ENCODE results near the gene SKI.
A peak's percentile ranks its signal among the peaks of the same experiment; 100 is the strongest.
"Not testable (repeated sequence)": the region's sequence is repeated elsewhere in the genome, so short reads cannot be mapped to it uniquely, and the experiment has no call there.

SKI gene

DNA sequence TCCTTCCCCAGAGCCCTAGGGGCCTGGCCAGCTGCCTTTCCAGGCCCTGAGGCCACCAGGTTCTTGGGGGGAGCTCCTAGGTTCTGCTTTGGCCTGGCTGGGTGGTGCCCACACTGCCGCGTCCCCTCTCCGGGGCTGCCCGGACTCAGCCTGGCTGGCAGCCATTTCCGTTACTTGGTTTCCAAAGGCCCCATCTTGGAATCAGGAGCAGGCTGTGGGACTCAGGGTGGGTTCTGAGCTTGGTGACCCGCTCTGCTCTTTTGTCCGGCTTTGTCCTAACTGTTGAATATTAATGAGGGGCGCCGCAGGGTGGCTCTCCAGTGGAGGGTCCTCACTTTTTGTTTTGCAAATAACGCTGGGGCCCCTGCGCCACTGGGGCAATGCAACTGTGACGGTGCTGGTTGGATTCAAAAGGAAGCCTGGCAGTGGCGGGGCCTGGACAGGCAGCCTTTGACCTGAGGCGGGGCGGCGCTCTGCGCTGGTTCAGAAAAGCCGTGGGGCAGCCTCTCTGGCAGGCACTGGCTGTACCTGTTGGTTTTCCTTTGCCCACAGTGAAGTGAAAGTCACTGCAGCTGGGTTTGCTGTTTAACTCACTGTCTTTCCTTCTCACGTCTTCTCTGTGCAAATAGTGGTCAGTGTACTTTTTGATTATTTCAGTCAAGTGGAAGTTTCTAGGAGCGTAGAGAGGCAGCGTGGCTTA, 20.2 kb downstream of the SKI start:
- no peak for DNase-seq

DNA sequence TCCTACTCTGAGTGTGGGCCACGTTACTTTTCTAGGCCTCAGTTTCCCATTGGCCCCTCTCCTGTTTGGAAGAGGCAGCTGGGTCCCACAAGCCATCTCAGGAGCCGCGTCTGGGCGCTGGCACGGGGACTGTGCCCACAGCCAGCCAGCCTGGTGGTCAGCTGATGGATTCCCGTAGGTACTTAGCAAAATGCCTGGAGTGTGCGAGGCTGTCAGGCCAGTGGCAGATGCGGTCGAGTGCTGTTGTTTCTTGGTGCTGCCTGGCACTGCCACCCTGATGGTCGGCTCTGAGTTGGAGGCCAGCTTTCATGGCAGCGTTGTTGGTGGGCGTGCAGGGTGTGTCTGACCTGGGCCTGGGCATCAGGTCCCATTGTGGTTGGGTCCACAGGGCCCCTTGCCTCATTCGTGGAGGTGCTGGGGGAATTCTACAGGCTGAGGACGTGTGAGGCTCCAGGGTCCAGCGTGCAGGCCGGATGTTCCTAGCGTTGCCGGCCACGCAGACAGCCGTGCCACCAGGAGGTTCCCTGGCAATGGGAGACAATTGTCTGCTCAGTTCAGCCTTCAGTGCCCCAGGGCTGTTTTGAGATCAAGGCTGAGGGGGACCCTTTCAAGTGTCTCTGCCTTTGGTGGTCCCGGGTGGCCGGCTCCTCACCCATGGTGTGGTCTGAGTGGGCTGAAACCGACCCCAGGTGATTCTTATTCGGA, 20.9 kb downstream of the SKI start:
- DNase-seq = no peak

DNA sequence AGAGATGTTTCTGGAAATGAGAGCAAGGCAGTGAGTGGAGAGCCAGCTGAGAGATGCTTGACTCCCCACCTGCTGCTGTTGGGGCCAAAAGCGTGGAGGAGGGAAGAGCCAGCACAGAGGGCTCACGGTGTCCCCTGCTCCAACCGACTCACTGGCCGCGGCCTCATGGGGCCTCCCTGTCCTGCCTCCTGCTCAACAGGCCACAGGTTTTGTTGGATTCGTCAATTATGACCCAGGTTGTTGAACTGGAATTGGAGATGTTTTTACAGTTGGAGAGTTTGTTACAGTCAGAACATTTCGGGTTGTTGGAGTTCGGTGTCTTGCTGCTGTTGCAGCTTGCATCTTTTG, 21.4 kb downstream of the SKI start:
- no peak for DNase-seq

DNA sequence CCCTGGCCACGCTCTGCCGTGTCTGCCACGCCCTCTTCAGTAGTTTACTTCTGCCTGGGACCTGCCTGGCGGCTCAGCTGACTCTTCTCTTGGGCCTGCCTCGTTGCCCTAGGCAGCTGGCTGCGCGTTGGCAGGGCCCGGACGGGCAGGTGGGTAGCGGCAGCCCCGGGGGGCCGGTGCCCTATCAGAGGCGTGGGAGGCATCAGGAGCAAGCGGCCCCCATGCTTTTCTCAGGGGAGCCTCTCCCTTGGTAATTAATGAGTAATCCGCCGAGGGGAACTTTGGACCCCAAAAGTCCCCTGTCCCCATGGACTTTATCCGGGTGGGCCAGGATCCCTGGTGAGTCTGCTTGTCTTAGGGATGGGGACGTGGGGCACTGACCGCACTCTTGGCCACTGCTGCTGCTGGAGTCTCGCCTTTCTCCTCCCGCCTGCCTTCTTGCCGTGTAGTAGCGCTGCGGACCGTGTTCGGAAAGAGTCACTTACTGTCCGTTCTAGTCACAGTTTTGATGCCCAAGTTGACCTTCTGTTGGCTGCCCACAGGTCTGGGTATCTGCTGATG, 22.7 kb downstream of the SKI start:
- DNase-seq = no peak

DNA sequence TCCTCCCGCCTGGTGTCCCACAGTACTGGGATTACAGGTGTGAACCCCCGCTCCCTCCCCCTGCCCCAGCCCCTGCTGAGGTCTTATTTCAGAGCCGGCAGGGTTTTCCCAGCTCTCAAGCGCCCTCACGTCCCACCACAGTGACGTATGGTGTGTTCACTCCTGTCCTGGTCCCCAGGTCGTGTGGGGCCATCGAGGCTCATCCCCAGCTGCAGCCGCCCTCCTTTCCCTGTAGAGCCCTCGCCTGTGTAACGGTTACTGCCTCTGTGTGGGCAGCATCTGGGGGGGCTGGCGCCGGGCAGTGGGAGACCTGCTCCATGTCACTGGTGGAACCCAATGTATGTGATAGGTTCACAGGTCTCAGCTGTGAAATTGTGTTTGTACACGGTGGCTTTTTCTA, 23.2 kb downstream of the SKI start:
- no peak for DNase-seq

DNA sequence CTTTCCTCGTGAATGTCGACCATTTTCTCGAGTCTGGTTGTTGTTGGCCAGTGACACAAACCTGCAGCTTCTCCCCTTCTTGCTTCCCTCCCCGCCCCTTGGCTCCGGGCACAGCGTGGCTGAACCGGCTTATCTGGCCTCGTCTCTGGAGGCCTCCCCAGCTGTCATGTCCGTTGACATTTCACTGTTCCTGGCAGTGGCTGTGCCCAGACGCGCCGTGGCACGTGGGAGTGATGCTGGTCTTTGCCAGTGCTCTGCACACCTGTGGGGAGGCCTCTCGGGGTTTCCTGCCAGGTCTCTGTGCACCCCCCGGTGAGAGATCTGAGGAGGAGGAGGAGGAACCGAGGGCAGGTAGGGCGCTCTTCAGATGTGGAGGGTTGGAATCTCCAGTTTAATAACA, 23.7 kb downstream of the SKI start:
- DNase-seq = no peak

DNA sequence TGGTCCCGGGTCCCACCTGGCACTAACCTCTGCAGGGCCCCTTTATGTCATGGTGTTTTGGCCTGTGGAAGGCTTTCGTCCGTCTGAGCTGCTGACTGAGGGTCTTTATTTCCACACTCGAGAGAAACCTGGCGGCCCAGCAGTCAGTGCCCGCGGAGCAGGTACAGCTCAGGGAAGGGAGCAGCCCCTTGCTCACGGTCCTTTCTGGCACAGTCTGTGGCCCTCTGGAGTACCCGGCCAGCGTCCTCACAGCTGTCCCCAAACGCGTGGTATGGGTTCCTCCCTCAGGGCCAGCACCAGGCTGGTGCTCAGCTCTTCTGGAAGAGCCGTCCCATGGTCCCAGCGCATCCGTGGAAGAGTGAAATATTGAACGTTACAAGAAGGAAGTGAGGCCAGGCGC, 24.3 kb downstream of the SKI start:
- DNase-seq = no peak

DNA sequence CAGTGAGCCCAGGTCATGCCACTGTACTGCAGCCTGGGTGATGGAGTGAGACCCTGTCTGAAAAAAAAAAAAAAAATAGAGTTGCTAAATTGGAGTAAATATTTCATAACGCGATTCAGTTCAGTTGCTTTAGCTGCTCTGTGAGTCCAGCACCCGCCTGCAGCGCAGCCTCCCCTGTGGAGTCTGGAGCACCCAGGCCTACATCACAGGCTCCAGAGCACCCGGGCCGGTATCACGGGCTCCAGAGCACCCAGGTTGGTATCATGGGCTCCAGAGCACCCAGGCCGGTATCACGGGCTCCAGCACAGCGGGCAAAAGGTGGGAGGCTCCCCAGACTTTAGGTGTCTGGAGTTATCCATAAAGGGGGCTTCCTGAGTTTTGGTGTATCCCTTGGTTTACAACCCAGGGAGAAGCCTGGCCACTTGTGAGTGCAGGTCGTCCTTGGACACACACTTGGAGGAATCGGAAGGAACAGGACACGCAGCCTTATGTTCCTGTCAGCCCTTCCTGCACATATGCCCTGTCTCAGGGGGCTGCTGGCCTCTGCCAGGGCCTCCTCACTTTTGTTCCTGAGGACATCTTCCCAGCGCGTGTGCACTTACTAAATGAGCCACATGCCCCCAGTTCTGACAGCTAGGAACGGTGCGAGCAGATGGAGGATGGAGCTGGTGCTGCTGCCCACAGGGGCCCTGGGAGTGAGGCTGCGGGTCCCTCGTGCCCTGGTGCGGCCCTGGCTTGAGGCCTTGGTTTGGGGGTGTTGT, 25.1 kb downstream of the SKI start:
- DNase-seq = no peak

DNA sequence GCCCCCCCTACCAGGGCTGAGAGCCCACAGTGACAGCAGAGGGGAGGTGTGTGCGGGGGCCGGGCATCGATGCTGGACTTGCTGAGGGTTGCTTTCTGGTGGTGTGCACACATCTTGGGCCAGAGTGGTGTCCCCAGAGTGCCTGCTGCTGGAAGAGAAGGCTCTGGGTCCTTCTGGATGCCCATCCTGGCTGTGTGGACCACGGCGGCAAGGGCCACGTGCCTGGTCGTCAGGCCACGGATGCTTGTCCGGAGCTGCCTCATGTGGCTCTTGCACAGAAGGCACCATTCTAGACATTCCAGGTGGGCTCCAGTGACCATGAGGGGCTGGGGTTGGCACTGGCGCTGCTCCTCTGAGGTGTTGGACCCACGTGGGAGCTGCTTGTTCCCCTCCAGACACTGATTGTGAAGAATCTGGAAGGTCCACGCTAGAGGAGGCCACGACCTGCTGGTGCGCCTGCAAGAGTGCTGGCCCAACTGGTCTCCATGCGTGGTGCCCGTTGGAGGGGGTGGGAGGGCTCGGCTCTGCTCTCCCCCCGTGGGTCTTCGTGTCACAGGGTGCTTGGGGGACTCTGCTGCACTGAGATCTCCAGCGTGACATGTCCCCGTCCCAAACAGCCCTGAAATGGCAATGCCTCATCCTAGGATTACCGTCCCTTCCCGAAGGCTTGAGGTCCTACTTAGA, 25.8 kb downstream of the SKI start:
- DNase-seq = no peak

DNA sequence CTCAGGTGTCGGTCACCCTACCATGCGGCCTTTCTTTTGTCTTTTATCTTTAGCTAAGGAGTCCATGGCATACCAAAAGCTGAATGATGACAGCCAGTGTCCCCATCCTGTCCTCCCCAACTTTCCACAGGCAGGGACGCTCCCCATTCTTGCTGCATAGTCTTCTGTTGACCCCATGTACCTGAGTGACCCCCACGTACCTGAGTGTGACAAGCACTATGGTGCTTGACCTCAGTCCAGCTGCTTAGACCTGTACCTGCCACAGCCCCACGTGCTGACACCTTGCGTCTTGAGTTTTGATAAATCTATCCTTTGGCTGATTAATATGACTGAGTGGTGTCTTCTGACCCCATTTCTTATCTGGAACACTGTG, 26.9 kb downstream of the SKI start:
- DNase-seq = no peak

DNA sequence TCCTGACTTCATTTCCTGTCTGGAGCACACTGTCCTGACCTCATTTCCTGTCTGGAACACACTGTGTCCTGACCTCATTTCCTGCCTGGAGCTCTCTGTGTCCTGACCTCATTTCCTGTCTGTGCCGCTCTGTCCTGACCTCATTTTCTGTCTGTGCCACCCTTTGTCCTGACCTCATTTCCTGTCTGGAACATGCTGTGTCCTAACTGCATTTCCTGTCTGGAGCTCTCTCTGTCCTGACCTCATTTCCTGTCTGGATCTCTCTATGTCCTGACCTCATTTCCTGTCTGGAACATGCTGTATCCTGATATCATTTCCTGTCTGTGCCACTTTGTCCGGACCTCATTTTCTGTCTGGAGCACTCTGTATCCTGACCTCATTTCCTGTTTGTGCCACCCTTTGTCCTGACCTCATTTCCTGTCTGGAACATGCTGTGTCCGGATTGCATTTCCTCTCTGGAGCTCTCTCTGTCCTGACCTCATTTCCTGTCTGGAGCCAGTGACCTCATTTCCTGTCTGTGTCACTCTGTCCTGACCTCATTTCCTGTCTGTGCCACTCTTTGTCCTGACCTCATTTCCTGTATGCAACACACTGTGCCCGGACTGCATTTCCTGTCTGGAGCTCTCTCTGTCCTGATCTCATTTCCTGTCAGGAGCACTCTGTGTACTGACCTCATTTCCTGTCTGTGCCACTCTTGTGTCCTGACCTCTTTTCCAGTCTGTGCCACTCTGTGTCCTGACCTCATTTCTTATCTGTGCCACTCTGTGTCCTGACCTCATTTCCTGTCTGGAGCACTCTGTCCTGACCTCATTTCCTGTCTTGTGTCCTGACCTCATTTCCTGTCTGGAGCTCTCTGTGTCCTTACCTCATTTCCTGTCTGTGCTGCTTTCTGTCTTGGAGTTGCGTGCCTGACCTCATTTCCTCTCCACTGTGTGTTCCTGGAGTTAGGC, 27.6 kb downstream of the SKI start:
- peak; percentile 68 for DNase-seq

DNA sequence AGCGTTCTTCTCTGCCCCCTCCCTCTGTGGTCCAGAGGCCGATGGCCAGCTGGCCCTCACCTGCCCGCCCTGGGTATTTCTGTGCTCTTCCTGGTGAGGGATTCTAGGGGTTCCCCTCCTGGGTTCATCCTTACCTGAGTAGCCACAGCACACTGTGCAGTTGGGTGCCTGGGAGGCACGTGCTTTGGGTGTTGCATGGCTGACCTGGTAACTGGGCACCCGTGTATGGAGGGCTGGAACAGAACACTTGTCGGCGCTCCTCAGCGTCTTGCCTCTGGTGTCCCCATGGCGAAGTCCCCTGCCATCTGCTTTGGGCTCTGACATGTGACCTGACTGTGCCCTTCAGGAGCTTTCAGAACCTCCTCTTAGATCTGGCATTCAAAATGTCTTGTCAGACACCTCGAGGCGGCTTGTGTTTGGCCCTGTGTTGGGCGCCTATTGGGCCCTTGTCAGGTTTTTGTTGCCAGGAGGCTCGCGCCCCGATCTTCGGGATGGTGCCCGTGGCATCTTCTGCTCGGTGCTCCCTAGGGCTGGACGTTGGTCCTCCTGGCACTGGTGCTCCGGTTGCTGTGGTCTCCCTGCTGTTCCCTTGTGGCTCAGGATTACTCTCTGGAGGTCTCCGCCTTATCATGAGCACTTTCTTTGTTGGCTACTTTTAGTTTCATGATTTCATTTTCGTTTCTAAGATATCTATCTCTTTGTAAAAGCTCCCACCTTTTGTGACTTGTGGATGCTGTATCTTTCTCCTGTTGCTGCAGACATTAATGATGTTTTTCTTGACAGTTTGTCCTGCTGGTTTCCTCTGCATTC, 28.5 kb downstream of the SKI start:
- DNase-seq = no peak

DNA sequence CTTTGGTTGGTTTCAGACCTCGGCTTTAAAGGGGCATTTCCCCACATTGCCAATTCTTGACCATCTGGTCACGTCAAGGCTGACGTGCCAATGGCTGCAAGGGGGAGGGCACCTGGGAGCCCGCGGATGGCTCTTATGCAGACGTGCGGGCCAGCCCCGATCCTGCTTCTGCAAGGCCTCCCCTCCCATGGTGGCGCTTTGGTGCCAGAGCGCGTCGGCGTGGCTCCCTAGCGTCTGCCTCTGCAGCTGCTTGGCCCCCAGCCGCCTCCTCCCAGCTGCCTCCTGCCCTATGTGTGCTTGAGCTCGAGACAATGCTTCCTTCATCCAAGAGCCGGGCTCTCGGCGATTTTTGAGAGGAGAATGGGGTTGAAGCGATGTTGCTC, 29.1 kb downstream of the SKI start:
- no peak for DNase-seq

DNA sequence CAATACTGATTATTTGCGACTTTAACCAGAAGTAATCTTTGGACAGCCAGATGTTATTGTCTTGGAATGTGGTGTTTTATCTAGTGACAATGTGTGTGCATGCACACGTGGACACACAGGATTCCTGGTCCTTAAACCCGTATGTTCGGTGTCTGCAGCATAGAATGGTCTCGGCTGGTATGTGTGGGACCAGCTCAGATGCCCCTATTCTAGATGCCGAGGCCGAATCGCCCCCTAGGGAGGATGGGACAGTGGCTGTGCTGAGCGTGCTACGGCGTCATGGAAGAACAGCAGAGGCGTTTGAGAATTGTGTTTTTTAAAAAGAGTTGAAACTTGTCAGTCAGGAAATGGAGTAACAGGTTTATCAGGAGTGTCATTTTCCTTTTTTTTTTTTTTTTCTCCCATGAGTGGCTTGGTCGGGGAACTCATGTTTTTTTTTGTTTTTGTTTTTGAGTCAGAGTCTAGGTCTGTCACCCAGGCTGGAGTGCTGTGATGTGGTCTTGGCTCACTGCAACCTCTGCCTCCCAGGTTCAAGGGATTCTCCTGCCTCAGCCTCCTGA, 30.1 kb downstream of the SKI start:
- no peak for DNase-seq

DNA sequence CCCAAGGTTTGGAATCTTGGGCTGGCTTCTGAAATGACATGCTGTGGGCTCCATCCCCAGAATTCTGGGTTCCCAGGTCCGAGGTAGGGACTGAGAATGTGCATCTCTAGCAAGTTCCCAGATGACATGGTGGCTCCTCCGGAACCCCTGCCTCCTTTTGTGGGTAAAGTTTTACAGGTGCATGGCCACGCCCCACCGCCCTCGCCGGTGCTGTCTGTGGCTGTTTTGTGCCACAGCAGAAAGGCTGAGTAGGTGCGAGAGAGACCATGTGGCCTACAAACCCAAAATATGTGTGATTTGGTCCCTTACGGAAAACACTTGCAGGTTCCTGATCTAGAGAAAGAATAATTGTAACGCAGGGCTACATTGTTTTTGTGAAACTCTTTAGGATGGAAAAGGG, 30.9 kb downstream of the SKI start:
- no peak for DNase-seq

DNA sequence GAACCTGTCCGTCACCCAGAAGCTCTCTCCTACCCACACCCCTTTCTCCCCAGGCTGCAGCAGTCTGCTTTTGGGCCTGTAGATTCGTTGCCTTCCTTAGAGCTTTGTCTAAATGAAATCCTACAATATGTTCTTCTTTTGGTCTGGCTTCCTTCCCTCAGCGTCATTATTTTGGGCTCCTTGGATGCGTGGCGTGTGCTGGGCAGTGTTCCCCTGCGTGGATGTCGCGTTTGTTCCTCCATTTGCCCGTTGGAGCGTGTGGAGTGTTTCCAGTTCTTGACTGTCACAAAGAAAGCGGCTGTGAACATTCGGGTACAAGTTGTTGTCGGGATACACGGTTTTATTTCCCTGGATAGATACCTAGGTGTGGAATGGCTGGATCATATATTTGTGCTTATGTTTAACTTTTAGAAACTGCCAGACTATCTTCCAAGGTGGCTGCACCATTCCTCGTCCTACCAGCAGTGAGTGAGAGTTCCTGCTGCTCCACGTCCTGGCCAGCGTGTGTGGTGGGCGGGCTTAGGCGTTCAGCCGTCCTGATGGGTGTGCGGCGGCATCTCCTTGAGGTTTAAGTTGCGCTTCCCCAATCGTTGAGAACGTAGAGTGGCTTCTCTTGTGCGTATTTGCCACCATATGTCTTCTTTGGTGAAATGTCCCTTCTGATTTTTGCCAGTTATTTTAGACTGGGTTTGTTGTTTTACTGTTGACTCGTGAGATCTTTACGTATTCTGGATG, 31.7 kb downstream of the SKI start:
- DNase-seq = no peak

DNA sequence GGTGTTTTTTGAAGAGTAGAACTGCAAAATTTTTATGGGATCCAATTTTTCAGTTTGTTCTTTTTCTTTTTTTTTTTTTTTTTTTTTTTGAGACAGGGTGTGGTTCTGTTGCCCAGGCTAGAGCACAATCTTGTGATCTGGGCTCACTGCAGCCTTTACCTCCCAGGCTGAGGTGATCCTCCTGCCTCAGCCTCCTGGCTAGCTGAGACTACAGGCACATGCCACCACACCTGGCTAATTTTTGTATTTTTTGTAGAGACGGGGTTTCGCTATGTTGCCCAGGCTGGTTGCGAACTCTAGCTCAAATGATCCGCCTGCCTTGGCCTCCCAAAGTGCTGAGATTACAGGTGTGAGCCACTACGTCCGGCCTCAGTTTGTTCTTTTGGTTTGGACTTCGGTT, 32.4 kb downstream of the SKI start:
- DNase-seq = not testable (repeated sequence)

DNA sequence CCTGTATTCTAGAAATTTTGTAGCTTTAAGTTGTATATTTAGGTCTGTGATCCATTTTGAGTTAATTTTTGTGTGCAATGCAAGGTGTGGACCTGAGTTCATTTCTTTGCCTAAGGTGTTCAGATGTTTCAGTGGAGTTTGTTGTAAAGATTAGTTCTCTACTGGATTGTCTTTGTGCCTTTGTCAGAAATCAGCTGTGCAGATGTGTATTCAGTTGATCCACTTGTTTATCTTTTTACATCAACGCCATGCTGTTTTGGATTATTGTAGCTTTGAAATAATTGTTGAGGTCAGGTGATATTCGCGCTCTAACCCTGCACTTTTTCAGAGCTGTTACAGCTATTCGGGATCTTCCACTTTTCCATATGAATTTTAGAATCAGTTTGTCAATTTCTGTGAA, 32.8 kb downstream of the SKI start:
- no peak for DNase-seq

DNA sequence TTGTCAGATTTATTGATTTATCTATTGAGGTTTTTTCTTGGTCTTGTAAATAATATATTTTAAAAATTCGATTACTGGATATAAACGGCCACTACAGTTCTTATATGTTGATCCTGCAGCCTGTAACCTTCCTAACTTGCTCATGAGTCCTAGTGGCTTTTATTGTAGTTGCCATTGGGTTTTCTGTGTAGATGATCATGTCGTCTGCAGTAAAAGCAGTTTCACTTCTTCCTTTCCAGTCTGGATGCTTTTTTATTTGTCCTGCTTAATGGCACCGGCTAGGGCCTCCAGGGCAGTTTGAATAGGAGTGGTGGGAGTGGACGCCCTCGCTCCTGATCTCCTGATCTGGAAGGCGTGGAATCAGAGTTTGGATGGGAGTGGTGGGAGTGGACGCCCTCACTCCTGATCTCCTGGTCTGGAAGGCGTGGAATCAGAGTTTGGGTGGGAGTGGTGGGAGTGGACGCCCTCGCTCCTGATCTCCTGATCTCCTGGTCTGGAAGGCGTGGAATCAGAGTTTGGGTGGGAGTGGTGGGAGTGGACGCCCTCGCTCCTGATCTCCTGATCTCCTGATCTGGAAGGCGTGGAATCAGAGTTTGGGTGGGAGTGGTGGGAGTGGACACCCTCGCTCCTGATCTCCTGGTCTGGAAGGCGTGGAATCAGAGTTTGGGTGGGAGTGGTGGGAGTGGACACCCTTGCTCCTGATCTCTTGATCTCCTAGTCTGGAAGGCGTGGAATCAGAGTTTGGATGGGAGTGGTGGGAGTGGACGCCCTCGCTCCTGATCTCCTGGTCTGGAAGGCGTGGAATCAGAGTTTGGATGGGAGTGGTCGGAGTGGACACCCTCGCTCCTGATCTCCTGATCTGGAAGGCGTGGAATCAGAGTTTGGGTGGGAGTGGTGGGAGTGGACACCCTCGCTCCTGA, 33.6 kb downstream of the SKI start:
- DNase-seq = not testable (repeated sequence)
